ENCODE data around the gene SLC25A52. TPM values are rescaled to one million over a fixed set of nuclear protein-coding genes. Genes with fewer than 3 reads are reported as not detected.

SLC25A52 gene
- total and polyA plus RNA-seq, 8 donors: 0.23 to 0.86 (median 0.46) TPM; not detected in 3

- ATAC-seq (no peak), DNase-seq (no peak)
- no peaks in the 10 kb centered on the region for H3K27me3 ChIP-seq
- H3K36me3 ChIP-seq: no peaks in the 10 kb centered on the region
- H3K4me1 ChIP-seq: no peaks in the 10 kb centered on the region
- no peak overlapping the region for H3K27ac ChIP-seq
- intact Hi-C loops (cut with DNase I): no loop called here
- TF ChIP-seq, protein P1, sequence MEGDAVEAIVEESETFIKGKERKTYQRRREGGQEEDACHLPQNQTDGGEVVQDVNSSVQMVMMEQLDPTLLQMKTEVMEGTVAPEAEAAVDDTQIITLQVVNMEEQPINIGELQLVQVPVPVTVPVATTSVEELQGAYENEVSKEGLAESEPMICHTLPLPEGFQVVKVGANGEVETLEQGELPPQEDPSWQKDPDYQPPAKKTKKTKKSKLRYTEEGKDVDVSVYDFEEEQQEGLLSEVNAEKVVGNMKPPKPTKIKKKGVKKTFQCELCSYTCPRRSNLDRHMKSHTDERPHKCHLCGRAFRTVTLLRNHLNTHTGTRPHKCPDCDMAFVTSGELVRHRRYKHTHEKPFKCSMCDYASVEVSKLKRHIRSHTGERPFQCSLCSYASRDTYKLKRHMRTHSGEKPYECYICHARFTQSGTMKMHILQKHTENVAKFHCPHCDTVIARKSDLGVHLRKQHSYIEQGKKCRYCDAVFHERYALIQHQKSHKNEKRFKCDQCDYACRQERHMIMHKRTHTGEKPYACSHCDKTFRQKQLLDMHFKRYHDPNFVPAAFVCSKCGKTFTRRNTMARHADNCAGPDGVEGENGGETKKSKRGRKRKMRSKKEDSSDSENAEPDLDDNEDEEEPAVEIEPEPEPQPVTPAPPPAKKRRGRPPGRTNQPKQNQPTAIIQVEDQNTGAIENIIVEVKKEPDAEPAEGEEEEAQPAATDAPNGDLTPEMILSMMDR (IDR thresholded peaks at IDR 0.05): no peak
- peaks cover 0 to 28% of the 10 kb centered on the region in 2 donors for H3K9me3 ChIP-seq
- no peak overlapping the region for H3K4me3 ChIP-seq
Measured at GRCh38 chr18:31778391-31778950, 17.8 kb upstream of the SLC25A52 start.

DNA sequence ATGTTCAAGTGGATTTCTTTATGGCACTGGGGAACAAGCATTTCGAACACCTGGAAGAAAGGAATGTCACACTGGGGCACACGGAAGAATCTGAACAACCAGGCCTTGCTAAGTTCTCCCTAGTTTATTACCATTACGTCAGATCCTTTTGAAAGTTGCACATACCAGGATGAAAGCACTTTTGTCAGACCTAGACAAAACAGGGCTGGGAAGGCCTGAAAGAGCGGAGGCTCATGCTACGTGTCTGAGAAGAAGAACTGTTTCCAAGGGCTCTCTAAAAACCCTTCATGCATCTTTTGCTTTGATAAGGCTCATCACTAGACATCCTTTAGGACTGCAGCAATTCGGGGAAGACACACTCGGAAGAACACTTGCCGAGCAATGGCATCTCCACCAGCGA lies 15.4 kb upstream of the SLC25A52 start:
- no peak for ATAC-seq
- TF ChIP-seq, protein P1 (IDR thresholded peaks at IDR 0.05): no peak
- no peak for DNase-seq
- Histone ChIP-seq H3K4me3 (no peak overlapping the region), H3K27ac (no peak overlapping the region), H3K27me3 (no peaks in the 10 kb centered on the region), H3K4me1 (no peaks in the 10 kb centered on the region), H3K36me3 (no peaks in the 10 kb centered on the region), H3K9me3 (peaks cover 0 to 28% of the 10 kb centered on the region in 2 donors)
- intact Hi-C loops (cut with DNase I): no loop called here

DNA sequence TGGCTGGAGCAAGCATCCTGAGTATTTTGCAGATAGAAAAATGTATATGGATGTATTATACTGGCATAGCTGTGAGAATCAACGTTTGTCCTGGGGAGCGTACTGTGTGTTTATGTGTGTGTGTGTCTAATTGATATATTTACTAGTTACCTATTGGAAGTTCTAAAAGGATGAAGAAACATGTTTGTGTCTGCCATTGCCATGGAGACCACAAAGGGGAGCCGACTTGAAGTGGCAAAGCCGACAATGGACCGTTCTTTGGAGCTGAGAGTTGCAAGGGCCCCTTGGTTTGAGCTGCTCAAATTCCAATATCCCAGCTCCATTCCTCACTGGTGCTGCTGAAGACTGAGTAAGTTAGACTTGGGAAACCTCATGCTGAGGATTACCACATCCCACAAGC lies 14.3 kb upstream of the SLC25A52 start:
- DNase-seq (no peak), ATAC-seq (no peak)
- TF ChIP-seq, protein P1 (IDR thresholded peaks at IDR 0.05): no peak
- Histone ChIP-seq H3K36me3 (no peaks in the 10 kb centered on the region), H3K27ac (no peak overlapping the region), H3K4me1 (no peaks in the 10 kb centered on the region), H3K4me3 (no peak overlapping the region), H3K9me3 (peaks cover 0 to 25% of the 10 kb centered on the region in 2 donors), H3K27me3 (no peaks in the 10 kb centered on the region)
- intact Hi-C loops (cut with DNase I): no loop called here

- Histone ChIP-seq H3K9me3 (peaks cover 0 to 20% of the 10 kb centered on the region in 2 donors), H3K4me3 (no peak overlapping the region), H3K27ac (no peak overlapping the region), H3K27me3 (no peaks in the 10 kb centered on the region), H3K36me3 (no peaks in the 10 kb centered on the region), H3K4me1 (no peaks in the 10 kb centered on the region)
- TF ChIP-seq, protein P1 (IDR thresholded peaks at IDR 0.05): no peak
- no peak for DNase-seq
- ATAC-seq: no peak
- intact Hi-C loops (cut with DNase I): no loop called here
Measured at GRCh38 chr18:31774477-31774785, 13.8 kb upstream of the SLC25A52 start.

DNA sequence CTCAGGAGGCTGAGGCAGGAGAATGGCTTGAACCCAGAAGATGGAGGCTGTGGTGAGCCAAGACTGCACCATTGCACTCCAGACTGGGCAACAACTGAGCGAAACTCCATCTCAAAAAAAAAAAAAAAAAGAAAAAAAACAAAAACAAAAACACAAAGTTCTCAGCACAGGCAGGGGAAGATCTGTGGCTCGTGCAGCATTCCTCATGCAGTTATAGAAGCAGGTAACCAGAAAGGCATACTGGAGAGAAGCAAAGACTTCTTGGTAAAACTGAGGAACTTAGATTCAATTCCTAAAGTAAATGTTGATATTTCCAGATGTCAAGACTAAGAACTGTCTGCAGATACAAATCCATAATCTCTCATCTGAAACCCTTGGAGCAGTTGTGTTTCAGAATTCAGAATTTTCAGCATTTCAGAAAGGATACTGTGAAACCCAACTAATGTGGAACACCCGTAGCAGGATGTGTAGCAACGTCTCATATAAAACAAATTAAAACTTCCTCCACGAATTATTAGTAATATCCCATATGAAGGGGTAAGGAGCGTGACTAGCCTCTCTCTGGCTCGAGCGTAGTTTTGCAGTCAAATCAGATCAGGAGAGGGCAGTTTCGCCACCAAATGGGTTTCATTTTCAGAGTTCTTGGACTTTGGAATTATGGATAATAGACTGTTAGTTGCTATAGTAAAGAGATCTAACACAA lies 13.2 kb upstream of the SLC25A52 start:
- Histone ChIP-seq H3K4me3 (no peak overlapping the region), H3K27me3 (no peaks in the 10 kb centered on the region), H3K9me3 (peaks cover 0 to 15% of the 10 kb centered on the region in 2 donors), H3K27ac (no peak overlapping the region), H3K4me1 (no peaks in the 10 kb centered on the region), H3K36me3 (no peaks in the 10 kb centered on the region)
- TF ChIP-seq, protein P1 (IDR thresholded peaks at IDR 0.05): no peak
- intact Hi-C loops (cut with DNase I): no loop called here
- DNase-seq: no peak
- ATAC-seq: no peak
